SU-DHL-6 (cell line): ENCODE measurements around the gene CEP72.

Experiments
- H2AFZ ChIP-seq: fragments of 200-600 bp; sonication (generic); 2 replicates; pipeline ENCODE4 v1.6.1; 2014; ENCODE audit warnings: low read depth, mild to moderate bottlenecking, moderate library complexity, mixed read lengths, antibody characterized with exemption, low read length; ENCODE audit not compliant: severe bottlenecking
- H3F3A ChIP-seq: fragments of 200-600 bp; shearing (Covaris generic); 2 replicates; pipeline ENCODE4 v1.6.0; 2016; ENCODE audit warnings: antibody characterized with exemption, mild to moderate bottlenecking; ENCODE audit not compliant: insufficient read depth
- H3K27ac ChIP-seq: fragments of 200-600 bp; sonication (generic); 2 replicates; pipeline ENCODE4 v1.5.1; 2016; ENCODE audit warnings: low read depth, mild to moderate bottlenecking, low read length, moderate library complexity, mixed read lengths
- H3K27me3 ChIP-seq: fragments of 200-600 bp; sonication (generic), shearing (Covaris generic); 2 replicates; pipeline ENCODE4 v1.6.0; 2014; ENCODE audit warnings: mild to moderate bottlenecking, low read length
- H3K36me3 ChIP-seq: fragments of 200-600 bp; sonication (generic); 2 replicates; pipeline ENCODE4 v1.6.1; 2014; ENCODE audit warnings: mild to moderate bottlenecking, low read length, mixed read lengths
- H3K4me2 ChIP-seq: fragments of 300-600, 200-600 bp; shearing (Covaris generic), sonication (generic); 2 replicates; pipeline ENCODE4 v1.6.0; 2014; ENCODE audit warnings: low read length, low read depth, mild to moderate bottlenecking; ENCODE audit not compliant: poor library complexity, severe bottlenecking
- H3K4me3 ChIP-seq: fragments of 200-600 bp; sonication (generic); 2 replicates; pipeline ENCODE4 v1.5.1; 2014; ENCODE audit warnings: antibody characterized with exemption, low read length, mild to moderate bottlenecking, mixed read lengths; ENCODE audit not compliant: insufficient read depth, poor library complexity, severe bottlenecking
- H3K79me2 ChIP-seq: fragments of 200-600 bp; sonication (generic); 2 replicates; pipeline ENCODE4 v1.6.1; 2014; ENCODE audit warnings: mild to moderate bottlenecking, low read length, moderate library complexity; ENCODE audit not compliant: insufficient read depth
- H3K9ac ChIP-seq: fragments of 200-600 bp; sonication (generic); 2 replicates; pipeline ENCODE4 v1.7.0; 2014; ENCODE audit warnings: mild to moderate bottlenecking, low read length
- H3K9me2 ChIP-seq: fragments of 200-600 bp; sonication (generic); replicated peaks from 2 replicates; pipeline ENCODE4 v1.6.1; 2014; ENCODE audit warnings: low read length; ENCODE audit not compliant: insufficient read depth
- H3K9me3 ChIP-seq: fragments of 200-600 bp; sonication (generic); 2 replicates; pipeline ENCODE4 v1.6.1; 2014; ENCODE audit warnings: low read length, mixed read lengths; ENCODE audit not compliant: insufficient read depth
- H4K20me1 ChIP-seq: fragments of 200-600 bp; sonication (generic); 2 replicates; pipeline ENCODE4 v1.6.1; 2014; ENCODE audit warnings: low read depth, mild to moderate bottlenecking, antibody characterized with exemption, low read length, moderate library complexity, mixed read lengths
- CTCF ChIP-seq: fragments of 200-600 bp; sonication (generic); IDR thresholded peaks from one replicate; pipeline ENCODE4 v1.5.1; 2017; ENCODE audit warnings: antibody characterized with exemption, mild to moderate bottlenecking, low read length, moderate library complexity; ENCODE audit not compliant: insufficient read depth, poor library complexity, severe bottlenecking
- EZH2phosphoT487 ChIP-seq: fragments of 200-600 bp; sonication (generic), shearing (Covaris generic); conservative IDR thresholded peaks from 2 replicates; pipeline ENCODE4 v1.6.1; 2018; ENCODE audit warnings: mild to moderate bottlenecking, antibody characterized with exemption, low read length, moderate library complexity, mixed read lengths

Gene CEP72

DNA sequence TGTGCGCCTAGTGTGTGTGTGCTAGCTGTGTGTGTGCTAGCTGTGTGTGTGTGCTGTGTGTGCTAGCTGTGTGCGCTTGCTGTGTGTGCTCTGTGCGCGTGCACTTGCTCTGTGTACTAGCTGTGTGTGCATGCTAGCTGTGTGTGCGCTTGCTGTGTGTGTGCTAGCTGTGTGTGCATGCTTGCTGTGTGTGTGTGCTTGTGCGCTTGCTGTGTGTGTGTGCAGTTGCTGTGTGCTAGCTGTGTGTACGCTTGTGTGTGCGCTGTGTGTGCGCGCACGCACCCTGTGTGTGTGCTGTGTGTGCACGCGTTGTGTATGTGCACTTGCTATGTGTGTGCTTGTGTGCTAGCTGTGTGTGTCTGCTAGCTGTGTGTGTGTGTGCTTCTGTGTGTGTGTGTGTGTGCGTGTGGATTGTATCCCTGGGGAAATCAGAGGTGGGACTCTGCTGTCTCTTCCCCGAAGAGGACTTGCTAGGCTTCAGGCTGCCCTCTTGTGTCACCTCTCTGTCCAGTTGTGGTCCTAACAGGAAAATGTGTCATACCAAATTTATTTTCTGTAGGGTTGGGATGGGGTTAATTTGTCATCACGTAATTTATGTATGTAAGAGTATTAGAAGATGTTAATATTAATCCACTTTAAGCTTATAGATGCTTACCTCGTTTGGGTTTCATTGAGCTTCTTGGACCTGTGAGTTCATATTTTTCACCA is 42.1 kb downstream of the CEP72 start:
- Histone ChIP-seq H3K36me3 (no peaks in the 10 kb centered on the region), H3K79me2 (no peaks in the 10 kb centered on the region), H3K4me2 (no peak overlapping the region), H3K4me3 (no peak overlapping the region), H3K9me2 (no peaks in the 10 kb centered on the region), H3K9ac (no peak overlapping the region), H2AFZ (no peak overlapping the region), H3K27me3 (no peaks in the 10 kb centered on the region), H4K20me1 (no peaks in the 10 kb centered on the region), H3F3A (no peaks in the 10 kb centered on the region), H3K9me3 (no peaks in the 10 kb centered on the region), H3K27ac (no peak overlapping the region)
- TF ChIP-seq EZH2phosphoT487 (no peak), CTCF (no peak)

DNA sequence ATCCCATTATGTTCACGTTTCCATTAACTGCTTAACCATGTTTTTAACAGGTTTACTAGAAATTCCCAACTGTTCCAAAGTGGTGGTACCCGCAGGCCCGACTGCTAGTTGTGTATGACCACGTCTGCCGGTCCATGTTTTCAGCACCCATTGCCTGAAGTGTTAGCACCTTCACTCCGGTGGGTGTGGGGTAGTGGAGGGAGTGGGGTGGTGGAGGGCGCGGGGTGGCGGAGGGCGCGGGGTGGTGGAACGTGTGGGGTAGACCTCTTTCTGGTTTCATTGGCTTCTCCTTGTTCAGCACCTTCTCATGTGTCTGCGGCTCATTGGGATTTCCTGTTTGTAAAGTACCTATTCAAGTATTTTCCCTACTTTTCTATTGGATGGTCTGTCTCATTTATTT is 43.3 kb downstream of the CEP72 start:
- no peak for TF ChIP-seq EZH2phosphoT487
- no peak for TF ChIP-seq CTCF
- H3K9ac ChIP-seq, result no peak overlapping the region
- no peaks in the 10 kb centered on the region for H3K9me3 ChIP-seq
- no peaks in the 10 kb centered on the region for H3K79me2 ChIP-seq
- no peaks in the 10 kb centered on the region for H3K27me3 ChIP-seq
- no peak overlapping the region for H3K4me3 ChIP-seq
- H3K36me3 ChIP-seq, result no peaks in the 10 kb centered on the region
- no peaks in the 10 kb centered on the region for H4K20me1 ChIP-seq
- no peak overlapping the region for H3K4me2 ChIP-seq
- H3K9me2 ChIP-seq, result no peaks in the 10 kb centered on the region
- no peak overlapping the region for H3K27ac ChIP-seq
- no peaks in the 10 kb centered on the region for H3F3A ChIP-seq
- no peak overlapping the region for H2AFZ ChIP-seq

GRCh38 chr5:657570-657969 is 45.4 kb downstream of the CEP72 start:
- Histone ChIP-seq H3F3A (no peaks in the 10 kb centered on the region), H3K79me2 (no peaks in the 10 kb centered on the region), H3K4me2 (no peak overlapping the region), H3K36me3 (no peaks in the 10 kb centered on the region), H3K27ac (no peak overlapping the region), H2AFZ (no peak overlapping the region), H4K20me1 (no peaks in the 10 kb centered on the region), H3K27me3 (no peaks in the 10 kb centered on the region), H3K9me2 (no peaks in the 10 kb centered on the region), H3K9ac (no peak overlapping the region), H3K9me3 (no peaks in the 10 kb centered on the region), H3K4me3 (no peak overlapping the region)
- no peak for TF ChIP-seq CTCF
- TF ChIP-seq EZH2phosphoT487, result no peak
